Fibroblast of skin of right quadriceps (primary cell): ENCODE data around the gene PNMA1.
A peak's percentile ranks its signal among the peaks of the same experiment; 100 is the strongest.

Source experiments
- DNase-seq: peaks from one replicate; pipeline ENCODE4 v3.0.0-alpha.2; 2013

PNMA1 gene

GRCh38 chr14:73713803-73714655 is at the start of gene PNMA1:
TSS of gene PNMA1 (minus strand) at chr14:73714384. CDS start at chr14:73713639, 745 bp downstream.
- DNase-seq: peak; percentile 81

GRCh38 chr14:73763396-73763795 is 49.2 kb upstream of the PNMA1 start:
- DNase-seq: no peak

- no peak for DNase-seq
Measured at GRCh38 chr14:73762375-73762822, 48.2 kb upstream of the PNMA1 start.

- DNase-seq: no peak
Measured at GRCh38 chr14:73761618-73762355, 47.6 kb upstream of the PNMA1 start.

- no peak for DNase-seq
Measured at GRCh38 chr14:73760598-73761586, 46.7 kb upstream of the PNMA1 start.

GRCh38 chr14:73759714-73760597 is 45.8 kb upstream of the PNMA1 start:
- DNase-seq: peak; percentile 99

- peak; percentile 62 for DNase-seq
Measured at GRCh38 chr14:73759183-73759713, 45.1 kb upstream of the PNMA1 start.

GRCh38 chr14:73758392-73759182 is 44.4 kb upstream of the PNMA1 start:
- peak; percentile 63 for DNase-seq

- DNase-seq: no peak
Measured at GRCh38 chr14:73757876-73758391, 43.8 kb upstream of the PNMA1 start.

GRCh38 chr14:73757381-73757780 is 43.2 kb upstream of the PNMA1 start:
- no peak for DNase-seq

GRCh38 chr14:73755434-73756014 is 41.3 kb upstream of the PNMA1 start:
- DNase-seq: no peak

- DNase-seq: peak; percentile 57
Measured at GRCh38 chr14:73754911-73755360, 40.8 kb upstream of the PNMA1 start.

GRCh38 chr14:73753887-73754795 is 40.0 kb upstream of the PNMA1 start:
- no peak for DNase-seq

- no peak for DNase-seq
Measured at GRCh38 chr14:73753124-73753886, 39.1 kb upstream of the PNMA1 start.

GRCh38 chr14:73752297-73752992 is 38.3 kb upstream of the PNMA1 start:
- peak; percentile 49 for DNase-seq

GRCh38 chr14:73751157-73751691 is 37.0 kb upstream of the PNMA1 start:
- no peak for DNase-seq

GRCh38 chr14:73750531-73750901 is 36.3 kb upstream of the PNMA1 start:
- no peak for DNase-seq
